Activated CD4-positive, alpha-beta T cell treated with anti-CD3 and anti-CD28 coated beads, Interleukin-10, Interleukin-2, amounts not matched to agents 100 ng/mL and 50 ng/mL, durations not matched to agents 16 hours and 8 hours (primary cell): ENCODE data around the gene CD300H.

ENCODE experiments used
- DNase-seq: peaks from one replicate; pipeline ENCODE4 v3.0.0-alpha.2; 2020

CD300H gene

GRCh38 chr17:74547736-74548135 lies 19.6 kb downstream of the CD300H start:
- DNase-seq = peak; percentile 49

DNA sequence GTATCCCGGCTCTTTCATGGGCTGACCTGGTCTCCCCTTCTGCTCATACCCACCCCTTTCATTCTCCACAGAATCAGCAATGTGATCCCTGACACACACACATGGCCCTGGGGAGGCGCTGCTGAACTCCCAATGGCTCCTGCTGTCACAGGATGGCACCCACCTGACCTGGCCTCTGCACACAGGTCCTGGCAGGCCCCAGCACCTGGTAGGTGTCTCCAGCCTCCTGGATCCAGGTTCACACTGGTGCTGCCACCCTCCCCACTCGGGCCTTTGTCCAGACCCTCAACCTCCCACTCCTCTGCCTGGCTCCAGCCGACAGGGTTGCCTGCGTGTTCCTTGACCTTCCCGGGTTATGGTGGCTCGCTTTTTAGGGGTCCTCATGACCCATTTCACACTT lies 20.0 kb downstream of the CD300H start:
- no peak for DNase-seq

DNA sequence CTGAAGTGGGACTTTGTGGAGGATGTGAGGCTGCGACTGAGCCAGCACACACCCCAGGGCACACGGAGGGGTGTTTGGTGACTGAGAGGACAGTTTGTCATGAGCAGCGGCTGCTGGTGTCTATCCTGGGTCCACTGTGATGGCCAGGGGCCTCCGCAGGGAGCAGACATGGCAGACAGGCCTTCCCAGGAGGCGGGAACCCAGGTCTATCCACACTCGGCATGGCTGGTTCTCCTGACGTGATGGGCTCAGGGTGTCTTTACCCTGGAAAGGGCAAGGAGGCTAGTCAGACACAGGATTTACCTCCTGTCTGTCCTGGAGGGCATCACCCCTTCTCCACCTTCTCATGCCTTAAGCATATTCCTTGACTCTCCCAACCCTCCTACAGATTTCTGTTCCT lies 20.7 kb downstream of the CD300H start:
- no peak for DNase-seq

DNA sequence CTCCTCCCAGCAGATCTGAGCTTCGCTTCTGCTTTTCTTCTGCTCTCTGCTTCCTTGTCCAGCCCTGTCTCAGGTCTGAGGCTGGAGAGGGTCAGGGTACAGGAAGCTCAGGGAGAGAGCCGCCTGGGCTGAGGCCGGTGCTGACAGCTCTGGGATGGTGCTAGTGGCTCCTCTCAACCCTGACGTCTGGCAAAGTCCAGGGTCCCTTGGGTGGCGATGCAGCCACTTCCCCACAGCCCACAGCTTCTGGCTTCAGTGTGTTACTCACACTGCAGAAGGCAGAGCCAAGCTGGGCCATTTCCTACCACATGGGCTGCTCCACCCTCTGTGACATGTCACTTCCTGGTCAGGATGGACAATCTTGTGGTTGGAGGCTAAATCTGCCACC lies 21.5 kb downstream of the CD300H start, which contains the start of gene CD300C:
TSS of gene CD300C (minus strand) at position 273 of the 388 bp plus-strand sequence. CDS start 333 bp downstream, outside the sequence.
- peak; percentile 19 for DNase-seq

DNA sequence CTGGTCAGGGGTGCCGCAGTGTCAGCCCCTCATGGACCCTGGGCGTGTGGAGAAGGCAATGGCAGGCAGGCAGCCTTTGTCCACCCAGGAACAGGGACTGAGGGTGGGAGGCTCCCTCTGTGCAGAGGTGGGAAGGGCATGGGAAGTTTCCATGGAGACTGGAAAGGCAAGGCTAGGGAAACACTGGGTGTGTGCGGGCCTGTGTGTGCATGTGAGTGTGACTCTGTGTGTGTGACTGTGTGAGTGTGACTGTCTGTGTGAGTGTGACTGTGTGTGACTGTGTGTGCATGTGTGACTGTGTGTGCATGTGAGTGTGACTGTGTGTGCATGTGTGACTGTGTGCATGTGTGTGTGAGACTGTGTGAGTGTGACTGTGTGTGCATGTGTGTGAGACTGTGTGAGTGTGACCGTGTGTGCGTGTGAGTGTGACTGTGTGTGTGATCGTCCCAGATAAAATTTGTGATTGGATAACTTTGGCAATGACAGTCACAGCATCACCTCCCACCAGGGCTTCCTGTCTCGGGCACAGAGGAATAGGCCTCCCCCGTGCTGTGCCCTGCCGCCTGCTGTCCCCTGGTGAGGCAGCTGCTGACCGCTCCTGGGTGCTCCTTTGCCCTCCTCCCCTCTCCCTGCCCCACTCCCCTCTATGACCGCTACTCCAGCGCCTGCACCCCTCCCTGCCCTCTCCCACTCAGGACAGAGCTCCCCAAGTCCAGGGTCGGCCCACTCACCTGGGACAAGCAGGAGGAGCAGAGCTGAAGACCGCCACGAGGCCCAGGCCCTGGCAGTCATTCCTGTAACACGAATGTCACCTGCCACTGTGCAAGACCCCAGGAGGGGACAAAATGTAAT lies 22.1 kb downstream of the CD300H start:
- DNase-seq = no peak

DNA sequence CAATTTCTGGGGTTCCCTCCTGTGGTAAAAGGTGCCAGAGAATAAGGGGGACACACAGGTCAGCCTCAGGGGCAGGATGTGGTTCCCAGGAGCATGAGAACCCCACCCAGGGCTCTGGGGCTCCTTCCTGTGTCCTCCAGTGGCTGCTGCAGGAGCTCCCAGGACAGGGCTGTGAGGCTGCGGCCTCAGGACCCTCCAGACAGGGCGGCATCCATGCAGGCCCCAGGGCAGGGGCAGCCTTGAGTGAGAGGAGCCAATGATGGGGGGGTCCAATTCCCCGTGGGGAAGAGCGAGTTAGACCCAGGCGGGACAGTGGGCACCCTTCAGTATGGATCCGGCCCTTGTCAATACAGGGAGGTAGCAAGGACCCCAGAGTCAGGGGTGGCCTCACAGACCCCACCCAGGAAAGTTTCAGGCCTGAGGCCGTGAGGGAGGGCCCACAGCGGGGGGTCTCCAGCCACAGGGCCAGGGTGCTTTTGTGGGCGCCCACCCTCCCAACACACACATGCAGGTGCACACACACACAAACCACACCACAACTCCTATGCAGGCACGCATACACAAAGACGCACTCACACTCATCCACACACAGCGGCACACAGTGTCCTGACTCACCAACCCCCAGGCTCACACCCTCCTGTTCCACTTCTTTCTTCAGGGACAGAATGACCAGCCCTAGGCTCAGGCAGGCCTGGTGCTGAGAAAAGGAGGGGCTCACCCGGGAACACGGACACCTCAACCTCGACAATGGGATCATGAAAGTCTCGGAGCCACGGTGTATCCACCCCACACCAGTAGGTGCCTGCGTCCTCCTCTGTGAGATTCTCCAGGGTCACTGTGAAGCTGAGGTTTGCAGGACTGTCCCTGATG lies 23.2 kb downstream of the CD300H start:
- no peak for DNase-seq

- no peak for DNase-seq
These were observed 23.9 kb downstream of the CD300H start for GRCh38 chr17:74543406-74543805.

- no peak for DNase-seq
These were observed 24.5 kb downstream of the CD300H start for GRCh38 chr17:74542727-74543383.

DNA sequence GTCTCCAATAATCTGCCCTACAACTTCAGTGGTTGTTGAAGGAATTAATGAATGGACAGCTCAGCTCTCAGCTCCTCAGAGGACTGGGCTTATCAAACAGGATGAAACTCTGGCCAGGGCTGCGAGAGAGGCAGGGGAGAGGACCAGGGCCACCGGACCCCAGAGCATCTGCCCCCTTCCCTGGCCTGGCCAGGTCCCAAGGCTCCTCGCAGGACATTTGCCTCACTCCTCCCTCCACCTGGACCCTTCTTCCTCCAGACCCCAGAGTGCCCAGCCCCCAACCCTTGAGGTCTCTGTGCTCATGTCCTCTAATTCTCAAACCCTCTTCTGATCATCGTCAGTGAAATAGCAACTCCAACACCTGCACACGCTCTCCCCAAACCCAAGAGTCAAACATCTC lies 25.1 kb downstream of the CD300H start:
- DNase-seq = no peak

DNA sequence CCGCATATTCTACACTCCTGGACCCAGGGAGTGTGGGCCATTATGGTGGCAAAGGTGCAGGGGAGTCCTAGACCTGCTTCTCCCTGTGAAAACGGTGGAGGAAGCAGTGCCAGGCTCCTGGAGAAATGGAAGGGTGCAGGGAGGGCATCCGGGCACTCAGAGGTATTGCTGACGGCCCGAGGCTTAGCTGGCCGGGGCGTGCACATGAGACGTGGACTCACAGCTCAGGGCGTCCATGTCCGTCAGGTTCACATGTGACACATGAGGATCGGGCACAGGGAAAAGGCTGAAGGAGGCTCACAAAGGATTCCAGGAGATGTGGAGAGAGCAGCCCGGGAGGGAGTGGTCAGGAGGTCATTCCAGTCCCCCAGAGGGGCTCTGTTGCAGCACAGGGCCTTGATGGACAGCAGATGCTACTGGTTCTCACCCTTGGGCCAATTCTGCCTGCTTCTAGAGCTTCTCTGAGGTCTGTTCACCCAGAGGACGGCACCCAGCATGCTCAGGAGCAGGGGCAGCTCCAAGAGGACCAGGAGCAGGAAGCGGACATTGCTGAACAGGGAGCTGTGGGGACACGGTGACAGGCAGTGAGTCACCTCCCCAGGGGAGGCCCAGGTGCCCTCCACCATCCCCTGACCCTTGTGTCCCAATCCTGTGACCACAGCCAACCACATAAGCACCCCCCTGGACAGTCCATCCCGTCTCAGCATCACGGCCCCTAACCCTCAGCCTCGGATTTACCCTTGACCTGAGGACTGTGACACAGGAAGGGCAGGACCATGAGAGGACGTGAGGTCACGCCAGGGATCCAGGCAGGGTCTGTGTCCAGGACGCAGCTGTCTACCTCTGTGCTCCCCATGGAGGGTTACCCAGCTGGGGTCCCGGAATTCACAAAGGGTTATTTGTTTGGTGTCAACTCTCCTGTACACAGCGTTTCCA lies 25.9 kb downstream of the CD300H start:
- no peak for DNase-seq

- DNase-seq = no peak
These were observed 28.0 kb downstream of the CD300H start for GRCh38 chr17:74539281-74539820.

GRCh38 chr17:74536890-74537289 lies 30.4 kb downstream of the CD300H start:
- no peak for DNase-seq

DNA sequence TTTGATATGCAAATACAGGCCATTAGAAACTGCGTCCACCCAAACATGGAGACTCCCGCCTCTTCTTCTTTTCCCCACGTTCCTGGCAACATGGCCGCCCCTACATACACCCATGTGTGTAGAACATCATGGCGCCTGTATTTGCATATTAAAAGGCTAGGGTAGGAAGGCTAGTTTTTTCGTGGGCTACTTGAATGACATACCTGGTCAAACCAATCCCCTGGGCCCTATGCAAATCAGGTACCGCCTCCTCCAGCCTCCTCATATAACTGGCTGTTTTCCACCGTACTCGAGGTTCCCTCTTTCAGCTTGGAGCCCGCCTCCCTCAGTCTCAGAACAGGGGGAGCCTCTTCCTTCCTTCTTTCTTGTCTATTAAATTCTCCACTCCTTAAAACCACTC lies 35.2 kb downstream of the CD300H start:
- DNase-seq = no peak

DNA sequence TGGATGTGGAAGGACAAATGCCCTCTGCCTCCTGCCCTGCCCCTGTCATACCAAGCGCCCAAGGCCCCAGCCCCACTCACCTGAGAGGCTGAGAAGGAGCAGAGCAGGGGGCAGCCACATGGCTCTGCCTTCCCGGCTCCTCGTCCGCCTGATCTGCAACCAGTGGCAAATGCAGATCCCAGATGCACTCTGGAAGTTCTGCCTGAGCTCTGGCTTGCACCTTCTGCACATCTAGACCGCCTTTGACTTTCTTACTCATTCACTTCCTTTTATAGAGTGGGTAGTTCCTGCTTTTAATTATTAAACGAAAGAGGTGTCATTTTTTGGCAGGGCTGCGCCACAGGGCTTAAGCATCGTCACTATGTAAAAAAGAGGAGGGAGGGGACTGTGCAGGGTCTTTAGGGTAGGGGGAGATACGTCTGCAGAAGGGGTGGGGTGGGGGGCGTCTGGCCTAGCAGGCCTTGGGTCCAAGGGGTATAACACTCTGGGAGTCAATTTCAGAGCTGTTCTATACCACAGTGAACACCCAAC lies 36.0 kb downstream of the CD300H start, which contains the start of gene CD300LB:
TSS of gene CD300LB (minus strand) at position 245 of the 531 bp plus-strand sequence. CDS start at position 120, 125 bp downstream.
- no peak for DNase-seq

DNA sequence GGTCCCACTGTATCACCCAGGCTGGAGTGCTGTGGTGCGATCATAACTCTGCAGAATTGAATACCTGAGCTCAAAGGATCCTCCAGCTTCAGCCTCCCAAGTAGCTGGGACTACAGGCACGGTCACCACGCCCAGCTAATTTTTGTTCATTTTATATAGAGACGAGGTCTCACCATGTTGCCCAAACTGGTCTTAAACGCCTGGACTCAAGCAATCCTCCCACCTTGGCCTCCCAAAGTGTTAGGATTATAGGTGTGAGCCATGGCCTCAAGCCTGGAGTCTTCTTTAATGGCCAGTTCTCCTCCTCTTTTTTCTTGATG lies 36.5 kb downstream of the CD300H start:
- no peak for DNase-seq

DNA sequence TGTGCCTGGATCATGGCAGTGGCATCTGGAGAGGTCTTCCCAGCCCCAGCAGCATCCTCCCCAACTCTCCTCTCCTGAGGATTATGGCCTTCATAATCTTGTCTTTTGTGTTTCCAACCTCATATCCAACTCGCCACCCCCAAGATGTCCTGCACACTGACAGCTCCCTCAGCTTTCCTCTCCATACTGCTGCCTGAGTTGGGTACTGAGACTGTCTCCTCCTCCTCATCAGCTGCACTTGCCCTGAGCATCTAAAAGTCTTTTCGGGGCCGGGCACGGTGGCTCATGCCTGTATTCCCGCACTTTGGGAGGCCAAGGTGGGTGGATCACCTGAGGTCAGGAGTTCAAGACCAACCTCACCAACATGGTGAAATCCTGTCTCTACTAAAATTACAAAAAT lies 38.1 kb downstream of the CD300H start:
- no peak for DNase-seq

DNA sequence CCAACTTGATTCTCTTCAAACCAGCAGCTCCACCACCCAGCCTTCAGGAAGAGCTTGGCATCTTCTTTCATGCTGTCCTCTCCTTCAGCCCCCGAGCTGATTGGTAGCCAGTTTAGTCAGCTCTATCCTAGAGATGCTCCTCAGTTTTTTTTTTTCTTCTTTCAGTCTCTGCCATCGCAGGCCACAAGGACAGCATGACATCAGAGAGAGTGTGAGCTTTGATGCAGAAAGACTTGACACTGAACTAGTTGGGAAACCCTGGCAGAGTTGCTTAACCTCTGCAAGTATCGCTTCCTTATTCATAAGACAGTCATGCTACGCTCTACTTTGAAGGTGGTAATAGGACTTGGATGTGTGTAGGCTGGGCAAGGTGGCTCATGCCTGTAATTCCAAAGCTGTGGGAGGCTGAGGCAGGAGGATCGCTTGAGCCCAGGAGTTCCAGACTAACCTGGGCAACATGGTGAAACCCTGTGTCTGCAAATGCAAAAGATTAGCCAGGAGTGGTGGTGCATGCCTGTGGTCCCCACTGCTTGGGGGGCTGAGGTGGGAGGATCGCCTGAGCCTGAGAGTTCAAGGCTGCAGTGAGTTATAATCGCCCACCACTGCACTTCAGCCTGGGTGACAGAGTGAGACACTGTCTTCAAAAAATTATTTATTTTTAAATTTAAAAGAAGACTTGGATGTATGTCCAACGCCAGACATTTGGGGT lies 38.7 kb downstream of the CD300H start:
- DNase-seq = no peak

DNA sequence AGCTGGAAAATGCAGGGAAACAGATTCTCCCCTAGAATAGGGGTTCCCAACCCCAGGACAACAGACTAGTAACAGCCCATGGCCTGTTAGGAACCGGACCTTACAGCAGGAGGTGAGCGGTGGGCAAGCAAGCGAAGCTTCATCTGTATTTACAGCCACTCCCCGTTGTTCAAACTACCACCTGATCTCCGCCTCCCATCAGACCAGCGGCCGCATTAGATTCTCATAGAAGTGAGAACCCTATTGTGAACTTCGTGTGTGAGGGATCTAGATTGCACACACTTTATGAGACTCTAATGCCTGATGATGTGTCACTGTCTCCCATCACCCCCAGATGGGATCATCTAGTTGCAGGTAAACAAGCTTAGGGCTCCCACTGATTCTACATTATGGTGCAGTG lies 39.6 kb downstream of the CD300H start:
- DNase-seq = no peak

- DNase-seq = no peak
These were observed 40.2 kb downstream of the CD300H start for GRCh38 chr17:74527081-74527480.

GRCh38 chr17:74526681-74527080 lies 40.6 kb downstream of the CD300H start:
- DNase-seq = no peak

DNA sequence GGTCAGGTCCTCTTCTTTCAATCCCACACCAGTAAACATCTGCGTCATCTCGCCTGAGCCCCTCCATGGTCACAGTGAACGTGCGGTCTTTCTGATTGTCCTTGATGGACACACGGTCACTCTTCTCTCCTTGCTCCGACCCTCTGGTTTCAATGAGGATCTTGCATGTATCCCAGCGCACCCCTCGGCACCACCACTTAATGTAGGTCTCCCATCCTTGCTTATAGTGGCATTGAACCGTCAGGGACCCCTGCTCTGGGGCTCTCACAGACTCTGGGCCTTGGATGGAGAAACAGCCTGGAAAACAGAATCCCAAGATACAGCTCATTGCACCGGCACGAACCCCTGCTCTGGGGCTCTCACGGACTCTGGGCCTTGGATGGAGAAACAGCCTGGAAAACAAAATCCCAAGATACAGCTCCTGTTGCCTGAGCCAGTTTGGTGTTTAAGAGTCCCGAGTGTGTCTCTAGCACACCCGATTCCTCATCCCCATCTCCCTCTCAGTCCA lies 41.5 kb downstream of the CD300H start:
- no peak for DNase-seq
